NT2/D1 (cell line): ENCODE results near the gene CDH8.
"Not testable (repeated sequence)": the region's sequence is repeated elsewhere in the genome, so short reads cannot be mapped to it uniquely, and the experiment has no call there.

Experiments used
- DNase-seq: peaks from one replicate; pipeline ENCODE4 v3.0.0-alpha.2; 2011; ENCODE audit warnings: low read depth, low spot score
- H3K27me3 ChIP-seq: 2 replicates; pipeline ENCODE4 v1.6.0; 2011; ENCODE audit warnings: mild to moderate bottlenecking; ENCODE audit not compliant: insufficient read length, insufficient read depth
- H3K36me3 ChIP-seq: 2 replicates; pipeline ENCODE4 v1.6.1; 2011; ENCODE audit warnings: mild to moderate bottlenecking, low read length, mixed read lengths; ENCODE audit not compliant: insufficient read depth, insufficient read length
- H3K4me1 ChIP-seq: 2 replicates; pipeline ENCODE4 v1.5.1; 2011; ENCODE audit not compliant: insufficient read depth, insufficient read length
- H3K4me3 ChIP-seq: 2 replicates; pipeline ENCODE4 v1.5.1; 2011; ENCODE audit warnings: low read depth; ENCODE audit not compliant: insufficient read length
- H3K9ac ChIP-seq: 2 replicates; pipeline ENCODE4 v1.6.0; 2011; ENCODE audit warnings: low read depth; ENCODE audit not compliant: insufficient read length
- H3K9me3 ChIP-seq: 2 replicates; pipeline ENCODE4 v1.5.1; 2011; ENCODE audit warnings: mild to moderate bottlenecking, low read length; ENCODE audit not compliant: insufficient read depth
- SUZ12 ChIP-seq: IDR thresholded peaks from 2 replicates; pipeline ENCODE4 v1.6.1; 2011; ENCODE audit not compliant: insufficient read length, insufficient read depth; ENCODE audit errors: extremely low read depth
- YY1 ChIP-seq: IDR thresholded peaks from 2 replicates; pipeline ENCODE4 v1.6.1; 2011; ENCODE audit not compliant: insufficient read length, insufficient read depth
- ZNF274 ChIP-seq: IDR thresholded peaks from 2 replicates; pipeline ENCODE4 v1.6.1; 2011; ENCODE audit warnings: mild to moderate bottlenecking, low read depth, low read length

Gene CDH8

GRCh38 chr16:61726125-61726524 is 310.1 kb downstream of the CDH8 start:
- Histone ChIP-seq H3K36me3 (no peaks in the 10 kb centered on the region), H3K4me3 (no peak overlapping the region), H3K4me1 (no peaks in the 10 kb centered on the region), H3K27me3 (no peaks in the 10 kb centered on the region), H3K9ac (no peak overlapping the region), H3K9me3 (no peaks in the 10 kb centered on the region)
- no peak for TF ChIP-seq YY1
- TF ChIP-seq SUZ12 = no peak
- TF ChIP-seq ZNF274 = no peak
- DNase-seq = no peak

GRCh38 chr16:61721544-61721943 is 314.7 kb downstream of the CDH8 start:
- no peak for TF ChIP-seq SUZ12
- no peak for TF ChIP-seq ZNF274
- TF ChIP-seq YY1 = no peak
- H3K4me1 ChIP-seq = no peaks in the 10 kb centered on the region
- H3K9me3 ChIP-seq = no peaks in the 10 kb centered on the region
- DNase-seq = no peak
- no peak overlapping the region for H3K4me3 ChIP-seq
- H3K36me3 ChIP-seq = no peaks in the 10 kb centered on the region
- no peaks in the 10 kb centered on the region for H3K27me3 ChIP-seq
- H3K9ac ChIP-seq = no peak overlapping the region

GRCh38 chr16:61715393-61715792 is 320.8 kb downstream of the CDH8 start:
- TF ChIP-seq ZNF274 = no peak
- no peak for TF ChIP-seq YY1
- TF ChIP-seq SUZ12 = no peak
- Histone ChIP-seq H3K36me3 (no peaks in the 10 kb centered on the region), H3K4me1 (no peaks in the 10 kb centered on the region), H3K9me3 (no peaks in the 10 kb centered on the region), H3K27me3 (no peaks in the 10 kb centered on the region), H3K4me3 (no peak overlapping the region), H3K9ac (no peak overlapping the region)
- no peak for DNase-seq

DNA sequence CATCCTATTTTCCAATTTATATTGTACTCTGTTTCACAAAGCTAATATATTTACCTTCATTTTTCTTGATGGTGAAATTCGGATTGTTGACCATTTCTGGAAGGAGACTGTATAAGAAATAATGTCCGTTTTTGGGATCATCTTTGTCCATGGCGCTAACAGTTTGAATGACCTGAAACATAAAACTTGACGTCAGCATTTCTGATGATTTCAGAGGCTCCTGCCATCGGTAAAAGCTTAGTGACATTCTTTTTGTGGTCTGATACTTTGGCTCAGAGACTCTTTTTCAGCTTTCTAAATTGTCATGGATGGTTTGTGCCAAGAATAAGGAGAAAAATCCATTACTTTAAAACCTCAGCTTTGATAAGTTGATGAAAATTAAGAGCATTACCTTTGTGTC is 322.5 kb downstream of the CDH8 start:
- no peak for DNase-seq
- H3K4me3 ChIP-seq = no peak overlapping the region

DNA sequence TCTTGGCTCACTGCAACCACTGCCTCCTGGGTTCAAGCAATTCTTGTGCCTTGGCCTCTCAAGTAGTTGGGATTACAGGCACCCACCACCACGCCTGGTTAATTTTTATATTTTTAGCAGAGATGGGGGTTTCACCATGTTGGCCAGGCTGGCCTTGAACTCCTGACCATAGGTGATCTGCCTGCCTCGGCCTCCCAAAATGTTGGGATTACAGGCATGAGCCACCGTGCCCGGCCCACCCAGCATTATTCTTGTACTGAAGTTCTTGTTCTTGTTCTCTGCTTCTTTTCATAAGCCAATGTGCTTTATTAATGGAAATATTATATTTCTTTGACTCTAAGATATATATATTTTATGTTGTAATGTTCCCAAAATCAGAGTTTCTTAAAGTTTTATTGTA is 336.6 kb downstream of the CDH8 start:
- H3K9ac ChIP-seq, H3K4me1 ChIP-seq, H3K36me3 ChIP-seq, H3K9me3 ChIP-seq, DNase-seq, H3K4me3 ChIP-seq, H3K27me3 ChIP-seq: not testable (repeated sequence)

More for the DNA sequence above, 322.5 kb downstream of the CDH8 start:
- no peak for TF ChIP-seq YY1
- no peak for TF ChIP-seq ZNF274
- TF ChIP-seq SUZ12 = no peak
- Histone ChIP-seq H3K9ac (no peak overlapping the region), H3K27me3 (no peaks in the 10 kb centered on the region), H3K4me1 (no peaks in the 10 kb centered on the region), H3K36me3 (no peaks in the 10 kb centered on the region), H3K9me3 (no peaks in the 10 kb centered on the region)

- Histone ChIP-seq H3K9ac (no peak overlapping the region), H3K36me3 (no peaks in the 10 kb centered on the region), H3K4me1 (no peaks in the 10 kb centered on the region), H3K4me3 (no peak overlapping the region), H3K9me3 (no peaks in the 10 kb centered on the region), H3K27me3 (no peaks in the 10 kb centered on the region)
- TF ChIP-seq YY1 (no peak), ZNF274 (no peak), SUZ12 (no peak)
- no peak for DNase-seq
Measured at GRCh38 chr16:61684541-61684940, 351.7 kb downstream of the CDH8 start.

DNA sequence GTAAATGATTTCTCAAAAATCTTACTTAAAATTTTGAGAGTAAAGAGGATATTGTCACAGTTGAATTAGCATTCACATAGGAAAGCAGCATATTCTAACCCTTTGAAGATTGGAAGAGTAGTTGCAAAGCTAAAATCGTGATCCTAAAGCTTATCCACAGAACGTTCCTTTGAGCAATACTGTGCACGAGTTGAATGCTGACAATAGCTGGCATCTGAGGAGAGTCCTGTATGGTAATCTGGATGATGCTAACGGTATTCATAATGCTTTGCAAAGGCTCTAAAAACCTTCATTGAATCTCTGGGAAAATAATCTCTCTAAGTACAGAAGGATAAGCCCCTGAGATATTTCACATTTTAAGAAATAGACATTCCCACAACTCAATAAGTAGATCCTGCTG is 354.6 kb downstream of the CDH8 start:
- H3K9ac ChIP-seq = no peak overlapping the region
- TF ChIP-seq YY1 (no peak), ZNF274 (no peak), SUZ12 (no peak)
- DNase-seq = no peak

DNA sequence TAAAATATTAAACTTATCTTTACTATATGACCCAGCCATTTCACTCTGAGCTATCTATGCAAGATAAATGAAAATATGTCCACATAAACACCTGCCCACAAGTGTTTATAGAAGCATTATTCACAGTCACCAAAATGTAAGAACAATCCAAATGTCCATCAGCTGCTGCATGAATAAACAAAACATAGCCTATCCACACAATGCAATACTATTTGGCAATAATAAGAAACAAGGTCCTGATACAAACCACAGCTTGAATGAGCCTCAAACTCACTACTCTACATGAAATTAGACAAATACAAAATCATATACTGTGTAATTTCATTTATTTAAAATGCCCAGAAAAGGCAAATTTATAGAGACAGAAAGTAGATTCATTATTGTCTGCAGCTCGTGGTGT is 355.1 kb downstream of the CDH8 start:
- H3K9ac ChIP-seq = no peak overlapping the region
- no peak for DNase-seq

More for the DNA sequence above, 354.6 kb downstream of the CDH8 start:
- H3K36me3 ChIP-seq = no peaks in the 10 kb centered on the region
- no peaks in the 10 kb centered on the region for H3K4me1 ChIP-seq
- no peaks in the 10 kb centered on the region for H3K9me3 ChIP-seq
- H3K27me3 ChIP-seq = no peaks in the 10 kb centered on the region
- no peak overlapping the region for H3K4me3 ChIP-seq

More for the DNA sequence above, 355.1 kb downstream of the CDH8 start:
- Histone ChIP-seq H3K4me1 (no peaks in the 10 kb centered on the region), H3K27me3 (no peaks in the 10 kb centered on the region), H3K4me3 (no peak overlapping the region), H3K36me3 (no peaks in the 10 kb centered on the region), H3K9me3 (no peaks in the 10 kb centered on the region)
- TF ChIP-seq SUZ12 (no peak), ZNF274 (no peak), YY1 (no peak)
